ENCODE measurements around the gene HOXB13. TPM values are rescaled to one million over a fixed set of nuclear protein-coding genes. Genes with fewer than 3 reads are reported as not detected.

Gene HOXB13
- total RNA-seq, 1 donor from 2014 or later = not detected

GRCh38 chr17:48704361-48705248 lies 23.9 kb downstream of the HOXB13 start:
- peak; percentile 66 for DNase-seq

GRCh38 chr17:48701864-48702532 lies 26.6 kb downstream of the HOXB13 start:
- DNase-seq = no peak

GRCh38 chr17:48693178-48693577 lies 35.4 kb downstream of the HOXB13 start:
- DNase-seq = no peak

- DNase-seq = no peak
Measured at GRCh38 chr17:48692049-48692448, 36.5 kb downstream of the HOXB13 start.

GRCh38 chr17:48690655-48691054 lies 37.9 kb downstream of the HOXB13 start:
- DNase-seq = no peak

GRCh38 chr17:48681609-48682008 lies 46.9 kb downstream of the HOXB13 start:
- no peak for DNase-seq

- DNase-seq = no peak
Measured at GRCh38 chr17:48679385-48680096, 49.0 kb downstream of the HOXB13 start.

- peak; percentile 12 for DNase-seq
Measured at GRCh38 chr17:48678141-48678971, 50.2 kb downstream of the HOXB13 start.

- no peak for DNase-seq
Measured at GRCh38 chr17:48676963-48677558, 51.5 kb downstream of the HOXB13 start.

Small RNA genes within 50 kb of the gene (small RNA-seq; reads per million reads assigned to genes)
- gene AC091179.2 (ENCODE audit: low replicate concordance) (not detected), gene COX6B1P2 (ENCODE audit: low replicate concordance) (not detected), gene MIR3185 (ENCODE audit: low replicate concordance) (not detected), gene RF02132 (ENCODE audit: low replicate concordance) (not detected), gene RF02133 (ENCODE audit: low replicate concordance) (not detected), gene RN7SL125P (ENCODE audit: low replicate concordance) (not detected)

Other genes starting within 250 kb of the HOXB13 start
- gene HOXB1, start 197.7 kb downstream of the HOXB13 start, total RNA-seq = not detected
- 4.9 TPM for gene HOXB2, start 183.6 kb downstream of the HOXB13 start, total RNA-seq
- 2.6 TPM for gene HOXB4, start 150.4 kb downstream of the HOXB13 start, total RNA-seq
- 8.4 TPM for gene HOXB3, start 138.5 kb downstream of the HOXB13 start, total RNA-seq
- gene HOXB5, start 135.0 kb downstream of the HOXB13 start, total RNA-seq = 0.59 TPM
- 2.9 TPM for gene HOXB6, start 123.8 kb downstream of the HOXB13 start, total RNA-seq
- 2.7 TPM for gene HOXB7, start 117.7 kb downstream of the HOXB13 start, total RNA-seq
- 1.6 TPM for gene HOXB8, start 113.5 kb downstream of the HOXB13 start, total RNA-seq
- 0.10 TPM for gene HOXB9, start 102.4 kb downstream of the HOXB13 start, total RNA-seq
- not detected for gene PRAC1, start 6.2 kb downstream of the HOXB13 start, total RNA-seq
- not detected for gene PRAC2, start 5.6 kb downstream of the HOXB13 start, total RNA-seq
- not detected for gene TTLL6, start 88.5 kb upstream of the HOXB13 start, total RNA-seq
- 44.8 TPM for gene CALCOCO2, start 102.3 kb upstream of the HOXB13 start, total RNA-seq
- gene ATP5MC1, start 164.0 kb upstream of the HOXB13 start, total RNA-seq = 38.2 TPM
- gene UBE2Z, start 179.7 kb upstream of the HOXB13 start, total RNA-seq = 37.9 TPM
- 40.8 TPM for gene SNF8, start 216.1 kb upstream of the HOXB13 start, total RNA-seq
- gene GIP, start 239.8 kb upstream of the HOXB13 start, total RNA-seq = not detected